M059J (cell line): Measurements from ENCODE around the gene HOMER3. TPM values are rescaled to one million over a fixed set of nuclear protein-coding genes. Genes with fewer than 3 reads are reported as not detected.
"Not testable (repeated sequence)": the region's sequence is repeated elsewhere in the genome, so short reads cannot be mapped to it uniquely, and the experiment has no call there.

ENCODE experiments used
- DNase-seq: peaks from one replicate; pipeline ENCODE4 v3.0.0-alpha.2; 2012; ENCODE audit warnings: low read depth
- total RNA-seq: library from RNA; depleted of rRNA; stranded (reverse); fragments of >200 nt; shearing (Covaris generic); gene quantifications from 2 replicates; pipeline ENCODE4 v1.2.3, GENCODE V29; 2014

Gene HOMER3
- total RNA-seq, 1 experiment from 2014 or later = 141 TPM

GRCh38 chr19:18954094-18954493, 13.1 kb upstream of the HOMER3 start:
- no peak for DNase-seq

DNA sequence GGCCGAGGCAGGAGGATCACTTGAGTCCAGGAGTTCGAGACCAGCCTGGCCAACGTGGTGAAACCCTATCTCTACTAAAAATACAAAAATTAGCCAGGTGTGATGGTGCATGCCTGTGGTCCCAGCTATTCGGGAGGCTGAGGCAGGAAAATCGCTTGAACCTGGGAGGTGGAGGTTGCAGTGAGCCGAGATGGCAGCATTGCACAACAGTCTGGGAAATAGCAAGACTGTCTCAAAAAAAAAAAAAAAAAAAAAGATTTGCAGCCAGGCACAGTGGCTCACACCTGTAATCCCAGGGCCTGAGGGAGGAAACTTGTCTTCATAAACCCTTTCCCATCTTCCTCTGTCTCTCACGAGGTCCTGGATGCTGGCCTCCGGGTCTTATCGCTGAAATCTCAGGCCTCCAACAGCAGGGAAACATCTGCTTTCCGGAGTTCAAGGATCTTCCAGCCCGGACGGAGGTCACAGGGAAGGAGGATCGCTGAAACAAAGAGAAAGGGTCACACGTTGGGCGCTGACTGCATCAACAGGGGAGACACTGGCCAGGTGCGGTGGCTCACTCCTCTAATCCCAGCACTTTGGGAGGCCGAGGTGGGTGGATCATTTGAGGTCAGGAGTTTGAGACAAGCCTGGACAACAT, 11.5 kb upstream of the HOMER3 start:
- not testable (repeated sequence) for DNase-seq

- DNase-seq = peak; percentile 97
Measured at GRCh38 chr19:18951721-18952281, 10.8 kb upstream of the HOMER3 start.

DNA sequence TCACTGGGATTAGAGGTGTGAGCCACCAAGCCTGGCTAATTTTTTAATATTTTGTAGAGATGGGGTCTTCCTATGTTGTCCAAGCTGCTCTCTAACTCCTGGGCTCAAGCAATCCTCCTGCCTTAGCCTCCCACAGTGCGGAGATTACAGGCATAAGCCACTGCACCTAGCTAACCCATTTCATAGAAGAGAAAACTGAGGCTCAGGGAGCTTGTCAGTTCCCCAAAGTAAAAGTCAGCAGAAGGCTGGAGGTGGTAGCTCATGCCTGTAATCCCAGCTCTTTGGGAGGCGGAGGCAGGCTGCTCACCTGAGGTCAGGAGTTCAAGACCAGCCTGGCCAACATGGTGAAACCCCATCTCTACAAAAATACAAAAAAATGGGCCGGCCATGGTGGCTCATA, 8.8 kb upstream of the HOMER3 start:
- DNase-seq = no peak

- DNase-seq = no peak
Measured at GRCh38 chr19:18948976-18949356, 7.9 kb upstream of the HOMER3 start.

GRCh38 chr19:18948075-18948975, 7.3 kb upstream of the HOMER3 start:
- DNase-seq = peak; percentile 56

DNA sequence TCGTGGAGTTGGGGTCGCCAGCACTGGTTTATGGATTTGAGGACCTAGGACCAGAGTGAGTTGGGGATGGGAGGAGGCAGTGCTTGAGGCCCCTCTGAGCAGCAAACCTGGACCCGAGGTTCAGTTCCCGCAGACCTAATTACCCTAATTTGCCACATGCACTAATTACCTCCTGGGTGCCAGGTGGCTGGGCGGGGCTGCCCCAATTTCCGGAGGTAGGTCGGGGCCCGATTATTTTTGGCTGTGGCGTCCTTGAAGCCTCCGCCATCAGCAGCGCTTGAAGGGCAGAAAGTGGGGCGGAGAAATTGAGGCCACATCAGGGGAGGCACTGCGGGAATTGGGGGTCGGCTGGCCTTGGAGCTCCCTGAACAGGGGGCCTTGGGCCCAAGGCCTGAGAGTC, 5.9 kb upstream of the HOMER3 start:
- no peak for DNase-seq

- no peak for DNase-seq
Measured at GRCh38 chr19:18946335-18946734, 5.3 kb upstream of the HOMER3 start.

GRCh38 chr19:18945297-18945696, 4.3 kb upstream of the HOMER3 start:
- no peak for DNase-seq

- DNase-seq = no peak
Measured at GRCh38 chr19:18943465-18943864, 2.4 kb upstream of the HOMER3 start.

DNA sequence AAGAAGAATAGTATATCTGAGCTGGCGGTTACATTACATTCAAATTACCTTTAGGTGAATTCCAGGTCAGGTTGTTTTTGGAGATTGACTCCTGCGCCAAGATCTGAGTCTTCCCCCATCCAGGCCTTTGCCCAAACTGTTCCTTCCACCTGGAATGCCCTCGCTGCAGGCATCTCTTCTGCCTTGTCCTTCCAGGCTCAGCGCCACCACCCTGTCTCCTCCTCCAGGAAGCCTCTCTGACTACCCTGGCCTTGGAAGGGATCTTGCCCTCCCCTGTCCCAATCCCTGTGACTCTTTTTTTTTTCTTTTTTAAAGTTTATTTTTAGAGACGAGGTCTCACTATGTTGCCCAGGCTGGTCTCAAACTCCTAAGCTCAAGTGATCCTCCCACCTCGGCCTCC, 1.7 kb upstream of the HOMER3 start:
- no peak for DNase-seq

DNA sequence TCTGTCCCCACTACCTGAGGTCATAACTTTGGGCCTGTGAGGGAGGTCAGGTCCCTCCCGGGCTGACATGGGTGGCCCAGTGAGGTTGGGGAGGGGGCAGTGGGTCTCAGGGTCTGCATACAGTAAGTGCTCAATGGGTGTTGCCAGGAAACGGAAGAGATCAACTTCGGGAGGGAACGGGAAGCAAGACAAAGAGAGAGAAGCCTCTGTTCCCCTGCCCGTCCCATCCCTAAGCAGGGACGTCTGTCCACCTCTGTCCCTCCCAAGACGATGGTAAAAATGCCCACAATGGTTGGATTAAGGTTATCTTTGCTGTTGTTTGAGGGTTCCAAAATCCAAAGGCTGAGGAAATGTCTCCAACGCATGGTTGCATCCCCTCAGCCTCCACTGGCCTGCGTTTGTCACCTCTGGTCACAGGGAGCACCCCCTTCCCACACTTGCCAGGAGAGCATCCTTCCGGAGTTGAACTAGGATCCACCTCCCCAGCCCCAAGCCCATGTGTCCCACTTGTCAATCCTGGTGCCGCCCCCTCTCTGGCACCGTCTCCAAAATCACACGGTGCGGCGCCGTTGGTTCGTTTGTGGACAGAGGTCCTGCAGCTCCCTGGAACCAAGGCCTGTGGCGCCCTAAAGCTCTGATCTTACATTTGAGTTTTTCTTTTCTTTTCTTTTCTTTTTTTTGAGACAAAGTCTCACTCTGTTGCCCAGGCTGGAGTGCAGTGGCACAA, 774 bp upstream of the HOMER3 start:
- no peak for DNase-seq

DNA sequence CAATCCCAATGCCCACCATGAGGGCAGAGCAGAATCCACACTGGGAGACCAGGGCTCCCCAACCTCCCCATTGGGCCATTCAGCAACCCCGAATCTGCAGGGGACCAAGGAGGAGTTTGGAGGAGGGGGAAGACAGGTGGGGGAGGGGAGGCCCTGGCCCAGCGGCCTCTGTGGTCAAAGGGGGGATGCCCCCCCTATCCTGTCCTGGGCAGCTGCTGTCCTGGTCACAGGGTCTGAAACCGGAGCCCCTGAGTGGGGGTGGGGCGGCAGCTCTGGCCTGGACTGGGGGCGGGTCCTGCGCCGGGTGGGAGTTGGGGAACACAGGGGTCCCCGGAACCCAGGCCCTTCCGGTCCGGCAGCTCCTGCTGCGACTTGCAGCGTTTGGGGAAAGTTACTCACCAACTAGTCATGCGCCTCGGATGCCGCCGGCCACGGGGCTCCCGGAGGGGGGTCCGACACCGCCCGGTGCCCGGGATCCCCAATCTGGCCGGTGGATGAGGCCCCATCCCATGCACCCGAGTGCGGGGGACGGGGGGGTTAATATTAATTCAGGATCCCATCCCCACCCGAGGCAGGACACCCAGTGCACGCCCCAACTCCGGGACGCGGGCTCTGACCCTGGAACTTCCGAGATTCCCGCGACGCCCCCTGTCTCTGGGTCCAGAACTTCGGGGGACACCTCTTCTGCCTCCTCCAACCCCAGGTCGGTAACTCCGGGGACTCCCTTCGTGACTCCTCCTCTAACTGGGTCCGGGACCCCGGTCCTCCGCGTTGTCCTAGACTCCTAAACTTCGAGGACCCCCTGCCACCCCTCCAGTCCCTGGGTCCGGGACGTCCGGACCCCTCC, 872 bp downstream of the HOMER3 start:
- DNase-seq = peak; percentile 75

GRCh38 chr19:18939163-18939562, 1.9 kb downstream of the HOMER3 start:
- no peak for DNase-seq

- no peak for DNase-seq
Measured at GRCh38 chr19:18933297-18933696, 7.7 kb downstream of the HOMER3 start.

- no peak for DNase-seq
Measured at GRCh38 chr19:18932216-18932841, 8.7 kb downstream of the HOMER3 start.

DNA sequence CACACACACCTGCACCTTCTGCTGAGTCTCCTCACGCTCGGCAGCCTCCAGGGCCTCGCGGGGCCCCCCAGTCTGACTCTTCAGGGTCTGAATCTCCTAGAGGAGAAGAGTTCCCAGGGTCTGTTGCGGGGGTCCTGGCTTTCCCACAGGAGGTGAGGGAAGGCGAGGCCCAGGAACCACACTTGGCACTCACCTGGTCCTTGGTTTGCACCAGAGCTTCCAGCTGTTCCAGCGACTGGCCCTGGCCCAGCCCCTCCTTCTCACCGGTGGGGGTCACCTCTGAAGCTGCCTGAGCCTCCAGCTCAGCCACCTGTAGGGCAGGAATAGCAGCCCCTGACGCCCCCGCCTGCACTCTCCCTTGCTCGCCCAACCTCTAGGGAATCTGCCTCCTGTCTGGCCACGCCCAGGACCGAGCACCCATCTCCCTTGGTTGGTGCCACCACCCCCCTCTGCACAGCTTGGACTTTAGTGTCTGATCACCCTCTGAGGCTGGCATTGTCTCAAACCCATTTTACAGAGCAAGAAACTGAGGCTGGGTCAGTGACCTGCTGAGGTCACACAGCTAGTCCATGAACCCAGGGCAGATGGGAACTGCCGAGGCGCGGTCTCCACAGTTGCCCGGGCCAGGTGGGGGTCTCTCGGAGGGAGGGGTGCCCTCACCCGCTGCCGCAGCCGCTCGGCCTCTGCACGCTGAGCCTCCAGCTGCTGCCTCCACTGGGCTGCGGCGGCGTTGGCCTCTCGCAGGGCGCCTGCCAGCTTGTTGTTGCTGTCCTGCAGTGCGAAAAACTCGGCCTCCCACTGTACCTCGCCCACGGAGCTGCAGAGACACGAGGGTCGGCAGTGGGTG, 9.5 kb downstream of the HOMER3 start:
- DNase-seq = no peak

DNA sequence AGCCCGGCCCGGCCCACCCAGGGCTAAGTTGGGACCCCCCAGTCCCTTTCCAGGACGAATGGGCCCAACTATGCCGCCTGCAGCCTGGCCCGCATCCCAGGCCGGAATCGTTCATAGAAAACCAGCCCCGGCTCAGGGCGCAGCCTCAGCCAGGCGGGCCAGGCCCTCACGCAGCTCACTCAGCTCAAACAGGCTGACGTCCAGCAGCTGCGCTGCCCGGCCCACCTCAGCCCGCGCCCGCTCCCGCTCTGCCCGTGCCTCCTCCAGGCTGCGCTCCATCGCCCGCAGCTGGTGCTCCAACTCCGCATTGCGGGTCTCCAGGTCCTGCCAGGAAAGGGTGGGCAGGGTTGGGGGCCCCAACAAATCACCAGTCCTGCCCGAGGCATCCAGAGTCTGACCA, 11.7 kb downstream of the HOMER3 start:
- no peak for DNase-seq

GRCh38 chr19:18928018-18928805, 12.8 kb downstream of the HOMER3 start:
- DNase-seq = no peak
